CD4-positive, alpha-beta memory T cell (primary cell): ENCODE results near the gene OSBP2. TPM values are rescaled to one million over a fixed set of nuclear protein-coding genes. Genes with fewer than 3 reads are reported as not detected.

Source experiments
- CTCF ChIA-PET: fragments of 350-600 bp; sonication (Branson Sonifier 250); formaldehyde crosslinking; loops from one replicate; lab custom pipeline; 2021; ENCODE audit warnings: inconsistent platforms; ENCODE audit not compliant: partially characterized antibody; lab: Charles Lee
- POLR2A ChIA-PET: fragments of 350-600 bp; sonication (Branson Sonifier 250); formaldehyde crosslinking; loops from one replicate; lab custom pipeline; 2021; ENCODE audit not compliant: partially characterized antibody; lab: Charles Lee
- DNase-seq, 5 donors: peaks; one replicate each; pipeline versions ENCODE4 v3.0.0 to v3.0.0-alpha.2; 2020 to 2022; ENCODE audit warnings: mixed read lengths in 1 of 5
- H3K27ac ChIP-seq: one replicate; pipeline ENCODE4 v1.7.0; 2013; ENCODE audit warnings: low read depth, low read length
- H3K27me3 ChIP-seq: 2 replicates; pipeline ENCODE4 v1.7.0; 2013; ENCODE audit warnings: mild to moderate bottlenecking, low read length, moderate library complexity; ENCODE audit not compliant: insufficient read depth
- H3K36me3 ChIP-seq: 2 replicates; pipeline ENCODE4 v1.7.0; 2013; ENCODE audit warnings: mild to moderate bottlenecking, low read length, moderate library complexity; ENCODE audit not compliant: insufficient read depth
- H3K4me1 ChIP-seq: 2 replicates; pipeline ENCODE4 v1.7.0; 2013; ENCODE audit warnings: mild to moderate bottlenecking, low read length, moderate library complexity; ENCODE audit not compliant: insufficient read depth
- H3K4me3 ChIP-seq, 2 donors: one replicate each; pipeline ENCODE4 v1.7.0; 2013; ENCODE audit warnings: low read length in 2 of 2, mild to moderate bottlenecking in 1 of 2
- H3K9me3 ChIP-seq, 2 donors: one replicate each; pipeline ENCODE4 v1.7.0; 2013; ENCODE audit warnings: low read length in 2 of 2, control low read depth in 1 of 2; ENCODE audit not compliant: control insufficient read depth in 1 of 2
- H3K27ac Mint-ChIP-seq, 7 donors: one replicate each; pipeline ENCODE4 v1.8.0; 2020 to 2021; ENCODE audit warnings: mixed read lengths in 7 of 7, mild to moderate bottlenecking in 6 of 7, inconsistent platforms in 3 of 7, moderate library complexity in 3 of 7
- H3K27me3 Mint-ChIP-seq, 2 donors: one replicate each; pipeline ENCODE4 v1.8.0; 2020 to 2021; ENCODE audit warnings: mixed read lengths in 2 of 2
- H3K36me3 Mint-ChIP-seq, 2 donors: one replicate each; pipeline ENCODE4 v1.8.0; 2020 to 2021; ENCODE audit warnings: mixed read lengths in 2 of 2, inconsistent platforms in 1 of 2, mild to moderate bottlenecking in 1 of 2
- H3K4me1 Mint-ChIP-seq, 4 donors: one replicate each; pipeline ENCODE4 v1.8.0; 2020 to 2021; ENCODE audit warnings: mixed read lengths in 4 of 4, mild to moderate bottlenecking in 1 of 4
- H3K4me3 Mint-ChIP-seq, 8 donors: one replicate each; pipeline ENCODE4 v1.8.0; 2020 to 2021; ENCODE audit warnings: mixed read lengths in 8 of 8, mild to moderate bottlenecking in 7 of 8, moderate library complexity in 6 of 8, inconsistent platforms in 3 of 8
- H3K9me3 Mint-ChIP-seq, 8 donors: one replicate each; pipeline ENCODE4 v1.8.0; 2020 to 2021; ENCODE audit warnings: mixed read lengths in 8 of 8, mild to moderate bottlenecking in 5 of 8, inconsistent platforms in 3 of 8, moderate library complexity in 1 of 8
- intact Hi-C: fragments of 100-400 bp; cut with micrococcal nuclease; formaldehyde crosslinking; loops from one replicate; pipeline ENCODE4 v1.15.1; 2023
- polyA plus RNA-seq, 2 donors: library from polyadenylated mRNA; unstranded; fragments of 300-500 nt; fragmentation: Illumina TruSeq; gene quantifications; one replicate each; pipeline ENCODE4 v1.2.3, GENCODE V29; 2021
- total RNA-seq, 2 experiments: library from RNA; stranded (reverse); gene quantifications; one replicate each; pipeline ENCODE4 v1.2.3, GENCODE V29; 2021

The OSBP2 gene
- total and polyA plus RNA-seq, 4 experiments from 2014 or later: 0.39 to 1.3 (median 0.74) TPM

- intact Hi-C loops: loop anchor here (1.0 kb wide), 4 partner anchors 18 to 88 kb away; partner anchors contain the start of genes PES1 and SLC35E4
- H3K27ac ChIP-seq: peak overlapping the region; percentile 61
- H3K36me3 Mint-ChIP-seq: peaks cover 24 to 28% of the 10 kb centered on the region in 2 donors
- H3K4me1 Mint-ChIP-seq: peaks cover 16 to 28% (median 22%) of the 10 kb centered on the region in 4 donors
- POLR2A ChIA-PET: interaction anchor here (0.9 to 3.2 kb wide), 5 partner anchors 13 to 74 kb away, joined by 3 to 24 read pairs (median 3); partner anchors contain the start of gene SLC35E4
- no peaks in the 10 kb centered on the region for H3K9me3 ChIP-seq
- peak in 4 of 5 donors; percentile 10 to 20 (median 12) for DNase-seq
- H3K4me3 Mint-ChIP-seq: peak overlapping the region; percentile 90 to 99 (median 96)
- peaks cover 11% of the 10 kb centered on the region for H3K36me3 ChIP-seq
- H3K27ac Mint-ChIP-seq: peak overlapping the region; percentile 80 to 99 (median 94)
- H3K27me3 Mint-ChIP-seq: no peaks in the 10 kb centered on the region
- CTCF ChIA-PET: interaction anchor here (3.4 kb wide), 1 partner anchor 32 kb away, joined by 19 read pairs; the partner anchor contains the start of gene SLC35E4
- peaks cover 0 to 3% (median 0%) of the 10 kb centered on the region in 8 donors for H3K9me3 Mint-ChIP-seq
- no peaks in the 10 kb centered on the region for H3K27me3 ChIP-seq
- H3K4me1 ChIP-seq: peaks cover 13% of the 10 kb centered on the region
- peak overlapping the region; percentile 79 to 84 for H3K4me3 ChIP-seq
Observed at GRCh38 chr22:30667107-30667493, 27.6 kb upstream of the OSBP2 start.

DNA sequence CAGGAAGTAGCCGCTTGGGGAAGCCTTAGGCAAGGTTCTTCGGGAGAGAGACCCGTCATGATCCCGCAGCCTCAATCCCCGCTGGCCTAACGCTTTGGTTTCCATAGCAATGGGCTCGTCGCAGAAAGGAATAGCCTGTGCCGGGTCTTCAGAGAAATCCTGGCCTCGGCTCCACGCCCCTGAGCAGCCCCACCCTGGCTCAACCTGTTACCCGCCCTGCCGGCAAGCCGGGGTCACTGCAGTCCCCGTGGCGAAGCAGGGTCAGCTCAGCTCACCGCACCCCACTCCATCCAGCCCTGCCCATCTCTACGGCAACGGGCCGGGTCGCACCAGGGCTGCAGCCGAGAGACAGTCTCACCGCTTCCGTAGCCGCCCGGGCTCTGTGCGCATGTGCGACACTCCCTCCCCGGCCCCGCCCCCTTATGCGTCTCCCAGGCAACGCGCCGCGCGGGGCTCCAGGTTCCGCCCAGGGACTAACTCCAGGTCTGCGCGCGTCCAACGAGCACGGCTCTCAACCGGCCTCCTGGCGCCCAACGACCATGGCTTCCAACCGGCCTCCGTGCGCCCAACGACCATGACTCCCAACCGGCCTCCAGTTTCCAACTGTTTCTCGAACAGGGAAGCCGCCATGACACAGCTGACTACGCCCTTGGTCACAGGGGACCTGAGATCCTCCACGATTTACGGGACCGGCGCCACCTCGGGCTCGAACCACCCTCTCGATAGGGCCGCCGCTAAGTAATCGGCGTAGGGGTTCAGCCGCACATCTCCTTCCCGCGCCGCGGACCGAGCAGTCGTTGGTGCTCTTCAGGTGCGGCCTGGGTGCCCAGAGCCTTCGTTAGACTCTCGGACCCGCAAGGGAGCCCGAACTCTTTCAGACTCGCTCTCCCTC, 26.9 kb upstream of the OSBP2 start, which contains the start of gene DUSP18:
Gene DUSP18, minus strand, starts transcription at position 382 of the 892 bp plus-strand sequence. CDS start 3,872 bp downstream, outside the sequence.
- ChIA-PET POLR2A (interaction anchor here (0.6 to 3.2 kb wide), 9 partner anchors 14 to 623 kb away, joined by 3 to 24 read pairs (median 3); partner anchors contain the start of genes OSBP2, PES1 and SLC35E4), CTCF (interaction anchor here (3.4 kb wide), 1 partner anchor 33 kb away, joined by 19 read pairs; the partner anchor contains the start of gene SLC35E4)
- Histone ChIP-seq H3K27ac (peak within 1 kb of the TSS; percentile 61), H3K27me3 (no peaks in the 10 kb centered on the region), H3K36me3 (peaks cover 8% of the 10 kb centered on the region), H3K9me3 (no peaks in the 10 kb centered on the region), H3K4me1 (peaks cover 13% of the 10 kb centered on the region), H3K4me3 (peak within 1 kb of the TSS; percentile 79 to 84)
- intact Hi-C loops: loop anchor here (1.0 kb wide), 4 partner anchors 18 to 88 kb away; partner anchors contain the start of genes PES1 and SLC35E4
- Mint-ChIP-seq H3K27me3 (no peaks in the 10 kb centered on the region), H3K4me1 (peaks cover 16 to 28% (median 21%) of the 10 kb centered on the region in 4 donors), H3K36me3 (peaks cover 18 to 22% of the 10 kb centered on the region in 2 donors), H3K9me3 (peaks cover 0 to 3% (median 0%) of the 10 kb centered on the region in 8 donors), H3K27ac (peak within 1 kb of the TSS; percentile 80 to 99 (median 94)), H3K4me3 (peak within 1 kb of the TSS; percentile 90 to 99 (median 96))
- DNase-seq: peak; percentile 89 to 95 (median 92)

GRCh38 chr22:30668386-30668710, 26.3 kb upstream of the OSBP2 start:
- Mint-ChIP-seq H3K9me3 (peaks cover 0 to 3% (median 0%) of the 10 kb centered on the region in 8 donors), H3K27me3 (no peaks in the 10 kb centered on the region), H3K36me3 (peaks cover 12 to 16% of the 10 kb centered on the region in 2 donors), H3K27ac (peak overlapping the region in 6 of 7 donors; percentile 71 to 96 (median 92)), H3K4me3 (peak overlapping the region; percentile 90 to 99 (median 96)), H3K4me1 (peaks cover 16 to 28% (median 19%) of the 10 kb centered on the region in 4 donors)
- no peaks in the 10 kb centered on the region for H3K27me3 ChIP-seq
- CTCF ChIA-PET: interaction anchor here (1.4 to 3.4 kb wide), 2 partner anchors 18 to 33 kb away, joined by 3 to 19 read pairs; partner anchors contain the start of gene SLC35E4
- POLR2A ChIA-PET: interaction anchor here (0.9 to 3.2 kb wide), 5 partner anchors 15 to 622 kb away, joined by 3 to 24 read pairs (median 3); partner anchors contain the start of genes OSBP2, PES1 and SLC35E4
- H3K36me3 ChIP-seq: peaks cover 2% of the 10 kb centered on the region
- no peak for DNase-seq
- peak overlapping the region in 1 of 2 donors; percentile 79 for H3K4me3 ChIP-seq
- no peaks in the 10 kb centered on the region for H3K9me3 ChIP-seq
- H3K4me1 ChIP-seq: peaks cover 13% of the 10 kb centered on the region
- intact Hi-C loops: no loop called here
- peak overlapping the region; percentile 61 for H3K27ac ChIP-seq

- Histone ChIP-seq H3K27me3 (no peaks in the 10 kb centered on the region), H3K27ac (no peak overlapping the region), H3K4me1 (peaks cover 13% of the 10 kb centered on the region), H3K36me3 (no peaks in the 10 kb centered on the region), H3K9me3 (no peaks in the 10 kb centered on the region), H3K4me3 (no peak overlapping the region)
- Mint-ChIP-seq H3K36me3 (peaks cover 0 to 5% of the 10 kb centered on the region in 2 donors), H3K4me3 (no peak overlapping the region), H3K9me3 (peaks cover 0 to 3% (median 0%) of the 10 kb centered on the region in 8 donors), H3K4me1 (peaks cover 9 to 18% (median 14%) of the 10 kb centered on the region in 4 donors), H3K27ac (peak overlapping the region in 1 of 7 donors; percentile 36), H3K27me3 (peaks cover under 1 to 3% of the 10 kb centered on the region in 2 donors)
- intact Hi-C loops: no loop called here
- ChIA-PET POLR2A (interaction anchor here (1.0 kb wide), 1 partner anchor 36 kb away, joined by 3 read pairs; no protein-coding TSS in a partner anchor), CTCF (interaction anchor here (5.1 kb wide), 1 partner anchor 36 kb away, joined by 22 read pairs; the partner anchor contains the start of gene SLC35E4)
- DNase-seq: no peak
Observed at GRCh38 chr22:30671071-30671470, 23.6 kb upstream of the OSBP2 start.

- H3K9me3 ChIP-seq: no peaks in the 10 kb centered on the region
- H3K4me1 ChIP-seq: peaks cover 5% of the 10 kb centered on the region
- Mint-ChIP-seq H3K4me3 (no peak overlapping the region), H3K9me3 (peaks cover 0 to 3% (median 0%) of the 10 kb centered on the region in 8 donors), H3K27me3 (peaks cover 8% of the 10 kb centered on the region in 2 donors), H3K4me1 (peaks cover 4 to 6% (median 4%) of the 10 kb centered on the region in 4 donors), H3K36me3 (peaks cover 0 to 1% of the 10 kb centered on the region in 2 donors), H3K27ac (no peak overlapping the region)
- H3K27me3 ChIP-seq: no peaks in the 10 kb centered on the region
- no peak for DNase-seq
- no peak overlapping the region for H3K4me3 ChIP-seq
- no peaks in the 10 kb centered on the region for H3K36me3 ChIP-seq
- ChIA-PET POLR2A (interaction anchor here (0.6 kb wide), 1 partner anchor 18 kb away, joined by 3 read pairs; no protein-coding TSS in a partner anchor), CTCF (interaction anchor here (5.1 kb wide), 1 partner anchor 38 kb away, joined by 22 read pairs; the partner anchor contains the start of gene SLC35E4)
- no peak overlapping the region for H3K27ac ChIP-seq
- intact Hi-C loops: no loop called here
Observed at GRCh38 chr22:30673136-30673535, 21.5 kb upstream of the OSBP2 start.

- H3K9me3 ChIP-seq: no peaks in the 10 kb centered on the region
- no peak for DNase-seq
- intact Hi-C loops: no loop called here
- Mint-ChIP-seq H3K4me3 (no peak overlapping the region), H3K4me1 (peaks cover 0 to 2% (median 0%) of the 10 kb centered on the region in 4 donors), H3K27ac (peak overlapping the region in 1 of 7 donors; percentile 26), H3K9me3 (no peaks in the 10 kb centered on the region), H3K27me3 (peaks cover 8% of the 10 kb centered on the region in 2 donors), H3K36me3 (no peaks in the 10 kb centered on the region)
- POLR2A ChIA-PET: no interaction called here
- H3K27me3 ChIP-seq: no peaks in the 10 kb centered on the region
- H3K36me3 ChIP-seq: no peaks in the 10 kb centered on the region
- H3K4me3 ChIP-seq: no peak overlapping the region
- H3K27ac ChIP-seq: no peak overlapping the region
- H3K4me1 ChIP-seq: no peaks in the 10 kb centered on the region
- CTCF ChIA-PET: interaction anchor here (0.6 to 5.1 kb wide), 2 partner anchors 40 to 89 kb away, joined by 4 to 22 read pairs; partner anchors contain the start of gene SLC35E4
Observed at GRCh38 chr22:30674482-30674881, 20.2 kb upstream of the OSBP2 start.
